Activated T-cell treated with anti-CD3 and anti-CD28 coated beads, Interleukin-2, amount 50 U/mL, for 72 hours (primary cell): Measurements from ENCODE around the gene GATA5. TPM values are rescaled to one million over a fixed set of nuclear protein-coding genes. Genes with fewer than 3 reads are reported as not detected.

Experiments
- ATAC-seq, 2 donors: fragments of 150-1000 bp; cut with Tn5 transposase; replicated peaks in 1 of 2; 2 replicates each; pipeline ENCODE4 v1.10.0; 2021; ENCODE audit warnings: moderate library complexity in 2 of 2, mild to moderate bottlenecking in 1 of 2
- DNase-seq, 2 donors: peaks; one replicate each; pipeline ENCODE4 v3.0.0; 2021 to 2022; ENCODE audit warnings: mixed read lengths in 1 of 2
- H3K27ac Mint-ChIP-seq: one replicate; pipeline ENCODE4 v1.8.0; 2022; ENCODE audit warnings: mild to moderate bottlenecking, moderate library complexity, mixed read lengths
- H3K27me3 Mint-ChIP-seq: one replicate; pipeline ENCODE4 v1.8.0; 2022; ENCODE audit warnings: low read depth, mixed read lengths
- H3K36me3 Mint-ChIP-seq, 2 donors: one replicate each; pipeline ENCODE4 v1.8.0; 2022; ENCODE audit warnings: mixed read lengths in 2 of 2, mild to moderate bottlenecking in 1 of 2; ENCODE audit not compliant: insufficient read depth in 2 of 2
- H3K4me1 Mint-ChIP-seq: one replicate; pipeline ENCODE4 v1.8.0; 2022; ENCODE audit warnings: low read depth, mixed read lengths
- H3K4me3 Mint-ChIP-seq, 2 donors: one replicate each; pipeline ENCODE4 v1.8.0; 2022; ENCODE audit warnings: mild to moderate bottlenecking in 2 of 2, mixed read lengths in 2 of 2, moderate library complexity in 2 of 2
- H3K9me3 Mint-ChIP-seq, 2 donors: one replicate each; pipeline ENCODE4 v1.8.0; 2022; ENCODE audit warnings: mixed read lengths in 2 of 2
- total RNA-seq, 2 donors: library from RNA; stranded (reverse); gene quantifications; one replicate each; pipeline ENCODE4 v1.2.3, GENCODE V29; 2022

GATA5 gene
- total RNA-seq, 2 donors from 2014 or later = not detected

DNA sequence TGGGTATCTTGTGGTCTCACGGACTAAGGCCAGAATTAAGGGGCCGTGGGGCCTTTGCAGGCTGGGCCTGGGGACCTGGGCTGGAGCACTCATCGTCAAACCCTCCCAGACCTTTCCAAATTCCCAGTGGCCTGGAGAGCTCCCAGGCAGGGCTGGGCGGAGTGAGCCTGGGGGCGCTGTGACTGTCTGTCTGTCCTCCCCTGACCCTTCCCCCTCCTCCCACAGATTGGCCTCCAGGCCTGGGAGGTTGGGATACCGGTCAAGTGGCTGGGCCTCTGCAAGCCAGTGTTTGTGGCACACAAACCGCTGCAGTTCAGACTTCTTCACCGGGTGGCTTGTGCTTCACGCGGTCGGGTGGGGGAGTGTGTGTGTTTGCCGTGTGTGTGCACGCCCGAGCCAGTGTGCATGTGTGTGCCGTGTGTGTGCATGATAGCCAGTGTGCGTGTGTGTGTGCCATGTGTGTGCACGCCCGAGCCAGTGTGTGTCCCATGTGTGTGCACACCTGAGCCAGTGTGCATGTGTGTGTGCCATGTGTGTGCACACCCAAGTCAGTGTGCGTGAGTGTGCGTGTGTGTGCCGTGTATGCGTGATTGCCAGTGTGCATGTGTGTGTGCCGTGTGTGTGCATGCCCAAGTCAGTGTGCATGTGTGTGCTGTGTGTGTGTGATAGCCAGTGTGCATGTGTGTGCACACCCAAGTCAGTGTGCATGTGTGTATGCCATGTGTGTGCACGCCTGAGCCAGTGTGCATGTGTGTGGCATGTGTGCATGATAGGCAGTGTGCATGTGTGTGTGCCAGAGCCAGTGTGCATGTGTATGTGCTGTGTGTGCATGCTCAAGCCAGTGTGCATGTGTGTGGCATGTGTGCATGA, 54.7 kb downstream of the GATA5 start:
- ATAC-seq (no peak), DNase-seq (no peak)
- H3K36me3 Mint-ChIP-seq = no peaks in the 10 kb centered on the region
- no peaks in the 10 kb centered on the region for H3K4me1 Mint-ChIP-seq
- H3K9me3 Mint-ChIP-seq = peaks cover 0 to 4% of the 10 kb centered on the region in 2 donors
- no peak overlapping the region for H3K27ac Mint-ChIP-seq
- no peaks in the 10 kb centered on the region for H3K27me3 Mint-ChIP-seq
- no peak overlapping the region for H3K4me3 Mint-ChIP-seq

GRCh38 chr20:62419759-62420158, 56.0 kb downstream of the GATA5 start:
- Mint-ChIP-seq H3K4me1 (no peaks in the 10 kb centered on the region), H3K9me3 (peaks cover 0 to 4% of the 10 kb centered on the region in 2 donors), H3K36me3 (no peaks in the 10 kb centered on the region), H3K27ac (no peak overlapping the region), H3K27me3 (no peaks in the 10 kb centered on the region), H3K4me3 (no peak overlapping the region)
- no peak for DNase-seq
- no peak for ATAC-seq

DNA sequence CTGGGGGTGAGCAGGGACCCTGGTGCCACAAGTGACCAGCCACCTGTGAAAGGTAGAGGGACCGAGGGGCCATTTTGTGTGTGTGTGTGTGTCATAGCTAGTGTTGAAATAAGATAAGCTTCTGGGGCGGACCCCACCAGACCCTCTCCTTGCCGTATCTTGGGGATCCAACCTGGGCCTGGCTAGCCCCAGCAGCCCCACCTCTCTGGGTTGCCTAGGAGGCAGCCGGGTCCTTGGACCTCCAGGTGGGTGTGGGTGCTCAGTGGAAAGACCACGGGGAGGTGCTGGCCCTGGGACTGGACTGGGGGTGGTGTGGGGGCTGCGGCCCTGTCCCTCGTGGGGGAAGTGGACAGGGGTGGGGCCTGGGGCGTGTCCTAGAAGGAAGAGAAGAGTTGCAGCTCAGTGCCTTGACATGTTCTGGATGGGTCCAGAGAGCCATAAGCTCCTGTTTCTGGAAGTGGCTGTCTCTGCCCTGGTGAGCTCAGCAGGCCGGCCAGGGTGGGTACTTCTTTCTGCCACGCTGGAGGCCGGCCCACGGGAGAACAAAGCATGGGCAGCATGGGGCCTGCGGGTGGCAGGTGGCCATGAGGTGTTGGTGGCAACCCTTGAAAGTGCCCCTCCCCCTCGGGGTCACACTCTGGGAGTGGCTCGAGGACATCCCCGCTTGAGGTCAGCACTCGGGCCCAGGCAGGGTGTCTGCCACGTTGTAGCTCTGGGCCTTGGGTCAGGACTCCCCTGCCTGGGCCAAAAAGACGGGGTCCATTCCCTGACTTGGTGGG, 56.9 kb downstream of the GATA5 start:
- peaks cover 0 to 4% of the 10 kb centered on the region in 2 donors for H3K9me3 Mint-ChIP-seq

GRCh38 chr20:62417981-62418708, 57.6 kb downstream of the GATA5 start:
- Mint-ChIP-seq H3K4me1 (no peaks in the 10 kb centered on the region), H3K27me3 (no peaks in the 10 kb centered on the region), H3K4me3 (no peak overlapping the region), H3K27ac (no peak overlapping the region), H3K9me3 (peaks cover 0 to 4% of the 10 kb centered on the region in 2 donors), H3K36me3 (no peaks in the 10 kb centered on the region)
- ATAC-seq = no peak
- no peak for DNase-seq

More for the DNA sequence above, 56.9 kb downstream of the GATA5 start:
- H3K27me3 Mint-ChIP-seq = no peaks in the 10 kb centered on the region
- DNase-seq = no peak
- no peaks in the 10 kb centered on the region for H3K36me3 Mint-ChIP-seq
- no peak overlapping the region for H3K4me3 Mint-ChIP-seq
- H3K27ac Mint-ChIP-seq = no peak overlapping the region
- no peaks in the 10 kb centered on the region for H3K4me1 Mint-ChIP-seq
- no peak for ATAC-seq

DNA sequence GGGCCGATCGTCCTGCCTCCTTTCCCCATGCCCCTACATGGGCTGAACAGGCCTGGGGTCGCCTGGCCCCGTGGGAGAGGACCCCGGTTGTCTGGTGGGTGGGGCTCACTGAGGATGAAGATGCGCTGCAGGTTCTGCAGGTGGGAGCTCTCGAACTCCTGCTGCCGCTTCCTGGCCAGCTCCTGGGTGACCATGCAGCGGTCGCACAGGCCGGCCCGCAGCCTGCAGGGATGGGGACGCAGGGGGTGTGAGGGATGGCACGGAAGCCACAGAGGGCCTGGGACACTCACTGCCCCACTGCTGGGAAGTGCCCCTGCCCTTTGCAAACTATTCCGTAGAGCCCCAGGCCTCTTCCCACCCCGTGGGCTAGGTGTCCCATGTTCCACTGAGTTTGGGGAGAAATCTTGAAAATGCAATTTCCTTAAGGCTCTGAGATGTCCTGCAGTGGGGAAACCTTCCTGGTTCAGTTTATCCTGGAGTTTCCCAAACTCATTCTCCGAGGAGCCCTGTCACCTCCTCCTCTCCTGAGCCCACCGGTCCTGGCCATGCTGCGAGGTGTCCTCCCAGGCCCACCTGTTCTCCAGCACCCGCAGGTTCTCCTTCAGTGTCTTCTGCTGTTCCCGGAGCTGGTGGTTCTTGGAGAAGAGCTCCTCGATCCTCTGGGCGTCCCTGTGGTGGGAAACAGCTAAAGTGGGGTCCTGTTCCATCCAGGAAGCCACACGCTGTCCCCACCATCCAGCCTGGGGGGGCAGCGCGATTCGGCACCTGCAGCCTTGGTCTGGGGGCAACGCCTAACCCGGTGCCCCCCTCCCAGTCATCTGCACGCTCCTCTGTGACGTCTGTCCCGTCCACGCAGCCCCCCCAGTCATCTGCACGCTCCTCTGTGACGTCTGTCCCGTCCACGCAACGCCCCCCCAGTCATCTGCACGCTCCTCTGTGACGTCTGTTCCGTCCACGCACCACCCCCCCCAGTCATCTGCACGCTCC, 58.9 kb downstream of the GATA5 start:
- H3K4me1 Mint-ChIP-seq = no peaks in the 10 kb centered on the region

DNA sequence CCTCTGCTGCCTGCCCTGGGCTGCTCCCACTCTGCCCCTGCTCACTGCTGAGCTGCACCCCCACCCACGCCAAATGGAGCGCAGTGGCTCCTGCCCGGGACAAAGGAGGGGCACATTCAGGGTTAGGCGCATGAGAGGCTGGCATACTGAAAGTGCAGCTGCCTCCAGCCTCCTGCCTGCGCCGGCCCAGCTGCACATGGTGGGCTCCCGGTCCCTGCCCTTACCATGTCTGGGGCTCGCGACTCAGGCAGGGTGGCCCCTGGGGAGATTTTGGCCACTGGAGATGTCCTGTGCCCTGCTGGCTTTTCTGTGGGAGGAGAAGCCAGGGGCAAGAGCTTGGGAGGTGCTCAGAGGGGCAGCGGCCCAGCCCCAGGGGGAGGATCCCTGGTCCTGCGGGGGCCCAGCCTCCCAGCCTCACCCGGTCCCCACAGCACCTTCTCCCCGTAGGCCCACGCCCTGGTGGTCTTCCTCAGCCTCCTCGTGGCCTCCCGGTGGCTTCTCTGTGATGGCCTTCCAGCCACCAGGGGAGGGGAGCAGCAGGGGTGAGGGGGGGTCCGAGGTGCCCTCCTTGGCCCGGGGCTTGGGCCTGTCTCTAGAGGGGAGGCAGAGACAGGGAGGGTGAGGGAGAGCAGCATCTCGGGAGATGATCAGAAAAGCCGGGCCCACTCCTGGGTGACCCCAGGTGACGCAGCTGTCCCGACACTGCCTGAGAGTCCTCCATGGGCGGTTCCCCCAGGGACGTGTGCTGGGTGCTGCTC, 60.3 kb downstream of the GATA5 start:
- Mint-ChIP-seq H3K4me1 (no peaks in the 10 kb centered on the region), H3K4me3 (no peak overlapping the region), H3K27me3 (no peaks in the 10 kb centered on the region), H3K36me3 (no peaks in the 10 kb centered on the region), H3K27ac (no peak overlapping the region), H3K9me3 (no peaks in the 10 kb centered on the region)
- DNase-seq = no peak
- no peak for ATAC-seq

More for the DNA sequence above, 58.9 kb downstream of the GATA5 start:
- Mint-ChIP-seq H3K4me3 (no peak overlapping the region), H3K27ac (no peak overlapping the region), H3K9me3 (peaks cover 0 to 4% of the 10 kb centered on the region in 2 donors), H3K36me3 (no peaks in the 10 kb centered on the region), H3K27me3 (no peaks in the 10 kb centered on the region)
- ATAC-seq = no peak
- no peak for DNase-seq

DNA sequence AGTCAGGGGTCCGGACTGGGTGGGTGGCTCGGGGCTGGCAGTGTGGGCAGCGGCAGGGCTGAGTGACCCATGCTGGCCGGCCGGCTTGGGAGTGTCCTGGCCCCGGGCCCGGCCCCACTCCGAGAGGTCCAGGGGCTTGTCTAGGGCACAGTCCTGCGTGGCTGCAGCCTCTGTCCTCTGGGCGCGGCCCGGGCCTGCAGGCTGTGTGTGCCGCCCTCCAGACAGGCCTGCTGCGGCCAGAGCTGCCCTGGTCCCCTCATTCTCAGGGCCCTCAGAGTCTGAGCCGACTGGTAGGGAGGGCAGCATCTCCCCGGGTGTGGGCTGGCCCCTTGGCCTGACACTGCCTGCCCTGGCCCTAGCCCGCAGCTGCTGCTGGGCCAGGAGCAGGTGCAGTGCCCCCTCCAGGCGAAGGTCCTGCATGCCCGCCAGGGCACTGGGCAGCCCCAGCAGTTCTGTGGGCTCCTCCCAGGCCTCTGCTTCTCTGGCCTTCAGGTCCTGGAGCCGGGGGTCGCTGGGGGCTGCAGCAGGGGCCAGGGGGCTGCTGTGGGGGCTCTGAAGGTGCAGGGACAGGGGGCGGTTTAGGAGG, 61.8 kb downstream of the GATA5 start:
- ATAC-seq (no peak), DNase-seq (no peak)
- Mint-ChIP-seq H3K4me3 (no peak overlapping the region), H3K4me1 (peaks cover 11% of the 10 kb centered on the region), H3K9me3 (no peaks in the 10 kb centered on the region), H3K36me3 (no peaks in the 10 kb centered on the region), H3K27me3 (peaks cover 7% of the 10 kb centered on the region), H3K27ac (no peak overlapping the region)

Other genes with a start within 250 kb of the GATA5 start
- gene OSBPL2, start 237.5 kb downstream of the GATA5 start, total RNA-seq = 10 to 100 TPM; 40.6 to 44.2 TPM
- gene ADRM1, start 173.0 kb downstream of the GATA5 start, total RNA-seq = 100 to 1,000 TPM in 1 of 2 donors, 10 to 100 TPM in 1; 95.4 to 114 TPM
- gene LAMA5, start 108.7 kb downstream of the GATA5 start, total RNA-seq = under 1 TPM; 0.86 to 0.99 TPM
- 1,000 to 10,000 TPM; 2,573 to 2,599 TPM for gene RPS21, start 88.9 kb downstream of the GATA5 start, total RNA-seq
- 1 to 10 TPM; 7.1 to 8.3 TPM for gene CABLES2, start 68.7 kb downstream of the GATA5 start, total RNA-seq
- not detected for gene RBBP8NL, start 48.5 kb downstream of the GATA5 start, total RNA-seq
- 10 to 100 TPM; 26.1 to 34.6 TPM for gene SLCO4A1, start 166.5 kb upstream of the GATA5 start, total RNA-seq
- gene NTSR1, start 232.8 kb upstream of the GATA5 start, total RNA-seq = not detected